ENCODE results near the gene DNM1.
A peak's percentile ranks its signal among the peaks of the same experiment; 100 is the strongest.

DNM1 gene

GRCh38 chr9:128206484-128206883 is 3.3 kb downstream of the DNM1 start:
- DNase-seq: no peak

- no peak for DNase-seq
Observed at GRCh38 chr9:128206916-128207910, 4.0 kb downstream of the DNM1 start.

- DNase-seq: no peak
Observed at GRCh38 chr9:128208386-128208785, 5.2 kb downstream of the DNM1 start.

- no peak for DNase-seq
Observed at GRCh38 chr9:128208946-128209669, 5.9 kb downstream of the DNM1 start.

GRCh38 chr9:128211186-128211980 is 8.2 kb downstream of the DNM1 start:
- DNase-seq: no peak

GRCh38 chr9:128211981-128212281 is 8.8 kb downstream of the DNM1 start:
- no peak for DNase-seq

- DNase-seq: no peak
Observed at GRCh38 chr9:128213746-128214497, 10.7 kb downstream of the DNM1 start.

GRCh38 chr9:128214571-128215490 is 11.7 kb downstream of the DNM1 start:
- no peak for DNase-seq

GRCh38 chr9:128215491-128216409 is 12.6 kb downstream of the DNM1 start:
- no peak for DNase-seq

GRCh38 chr9:128216781-128217553 is 13.8 kb downstream of the DNM1 start:
- DNase-seq: no peak

GRCh38 chr9:128218172-128218517 is 15.0 kb downstream of the DNM1 start:
- DNase-seq: no peak

GRCh38 chr9:128218518-128219389 is 15.6 kb downstream of the DNM1 start:
- DNase-seq: peak; percentile 96 to 97

- no peak for DNase-seq
Observed at GRCh38 chr9:128219831-128220230, 16.7 kb downstream of the DNM1 start.

GRCh38 chr9:128222026-128222425 is 18.8 kb downstream of the DNM1 start:
- DNase-seq: no peak

- DNase-seq: no peak
Observed at GRCh38 chr9:128222880-128223670, 19.9 kb downstream of the DNM1 start.

- DNase-seq: no peak
Observed at GRCh38 chr9:128224877-128225276, 21.7 kb downstream of the DNM1 start.

GRCh38 chr9:128225770-128226411 is 22.7 kb downstream of the DNM1 start:
- no peak for DNase-seq
